ENCODE measurements around the gene GPAT3.

The GPAT3 gene

GRCh38 chr4:83527671-83528070 lies 8.2 kb upstream of the GPAT3 start:
- H3K4me3 Mint-ChIP-seq = no peak overlapping the region
- H3K27ac Mint-ChIP-seq = no peak overlapping the region
- no peaks in the 10 kb centered on the region for H3K9me3 Mint-ChIP-seq
- H3K27me3 Mint-ChIP-seq = peaks cover 13% of the 10 kb centered on the region
- no peaks in the 10 kb centered on the region for H3K36me3 Mint-ChIP-seq (ENCODE audit: low read depth)
- no peaks in the 10 kb centered on the region for H3K4me1 Mint-ChIP-seq (ENCODE audit: low read depth)

GRCh38 chr4:83536362-83537272 lies 709 bp downstream of the GPAT3 start:
- Mint-ChIP-seq H3K36me3 (ENCODE audit: low read depth) (no peaks in the 10 kb centered on the region), H3K9me3 (no peaks in the 10 kb centered on the region), H3K27me3 (peaks cover 35% of the 10 kb centered on the region), H3K4me1 (ENCODE audit: low read depth) (peaks cover 18% of the 10 kb centered on the region), H3K27ac (peak overlapping the region; percentile 50), H3K4me3 (peak overlapping the region; percentile 84)

- no peak overlapping the region for H3K4me3 Mint-ChIP-seq
- no peaks in the 10 kb centered on the region for H3K9me3 Mint-ChIP-seq
- H3K4me1 Mint-ChIP-seq (ENCODE audit: low read depth) = no peaks in the 10 kb centered on the region
- H3K27me3 Mint-ChIP-seq = peaks cover 8% of the 10 kb centered on the region
- H3K27ac Mint-ChIP-seq = no peak overlapping the region
- H3K36me3 Mint-ChIP-seq (ENCODE audit: low read depth) = no peaks in the 10 kb centered on the region
Measured at GRCh38 chr4:83542225-83542624, 6.3 kb downstream of the GPAT3 start.

- Mint-ChIP-seq H3K4me1 (ENCODE audit: low read depth) (peaks cover 9% of the 10 kb centered on the region), H3K27ac (no peak overlapping the region), H3K4me3 (no peak overlapping the region), H3K27me3 (no peaks in the 10 kb centered on the region), H3K36me3 (ENCODE audit: low read depth) (no peaks in the 10 kb centered on the region), H3K9me3 (no peaks in the 10 kb centered on the region)
Measured at GRCh38 chr4:83546786-83547185, 10.9 kb downstream of the GPAT3 start.

- Mint-ChIP-seq H3K9me3 (no peaks in the 10 kb centered on the region), H3K27me3 (no peaks in the 10 kb centered on the region), H3K27ac (peak overlapping the region; percentile 78), H3K4me1 (ENCODE audit: low read depth) (peaks cover 21% of the 10 kb centered on the region), H3K4me3 (no peak overlapping the region), H3K36me3 (ENCODE audit: low read depth) (no peaks in the 10 kb centered on the region)
Measured at GRCh38 chr4:83548151-83548905, 12.4 kb downstream of the GPAT3 start.

- no peaks in the 10 kb centered on the region for H3K9me3 Mint-ChIP-seq
- H3K27ac Mint-ChIP-seq = no peak overlapping the region
- no peak overlapping the region for H3K4me3 Mint-ChIP-seq
- no peaks in the 10 kb centered on the region for H3K36me3 Mint-ChIP-seq (ENCODE audit: low read depth)
- H3K4me1 Mint-ChIP-seq (ENCODE audit: low read depth) = peaks cover 35% of the 10 kb centered on the region
- no peaks in the 10 kb centered on the region for H3K27me3 Mint-ChIP-seq
Measured at GRCh38 chr4:83552083-83552482, 16.2 kb downstream of the GPAT3 start.

GRCh38 chr4:83552924-83553323 lies 17.0 kb downstream of the GPAT3 start:
- Mint-ChIP-seq H3K4me3 (no peak overlapping the region), H3K27me3 (no peaks in the 10 kb centered on the region), H3K36me3 (ENCODE audit: low read depth) (no peaks in the 10 kb centered on the region), H3K4me1 (ENCODE audit: low read depth) (peaks cover 37% of the 10 kb centered on the region), H3K9me3 (no peaks in the 10 kb centered on the region), H3K27ac (peak overlapping the region; percentile 10)

- H3K27me3 Mint-ChIP-seq = no peaks in the 10 kb centered on the region
- no peaks in the 10 kb centered on the region for H3K9me3 Mint-ChIP-seq
- H3K4me3 Mint-ChIP-seq = no peak overlapping the region
- no peak overlapping the region for H3K27ac Mint-ChIP-seq
- H3K4me1 Mint-ChIP-seq (ENCODE audit: low read depth) = peaks cover 53% of the 10 kb centered on the region
- H3K36me3 Mint-ChIP-seq (ENCODE audit: low read depth) = no peaks in the 10 kb centered on the region
Measured at GRCh38 chr4:83556006-83556707, 20.2 kb downstream of the GPAT3 start.

- Mint-ChIP-seq H3K9me3 (no peaks in the 10 kb centered on the region), H3K27ac (no peak overlapping the region), H3K27me3 (no peaks in the 10 kb centered on the region), H3K4me1 (ENCODE audit: low read depth) (peaks cover 60% of the 10 kb centered on the region), H3K36me3 (ENCODE audit: low read depth) (no peaks in the 10 kb centered on the region), H3K4me3 (no peak overlapping the region)
Measured at GRCh38 chr4:83556816-83557215, 20.9 kb downstream of the GPAT3 start.

- Mint-ChIP-seq H3K4me1 (ENCODE audit: low read depth) (peaks cover 50% of the 10 kb centered on the region), H3K36me3 (ENCODE audit: low read depth) (no peaks in the 10 kb centered on the region), H3K27me3 (peaks cover 4% of the 10 kb centered on the region), H3K27ac (no peak overlapping the region), H3K9me3 (no peaks in the 10 kb centered on the region), H3K4me3 (peak overlapping the region; percentile 0)
Measured at GRCh38 chr4:83558059-83558653, 22.2 kb downstream of the GPAT3 start.

GRCh38 chr4:83558680-83559079 lies 22.8 kb downstream of the GPAT3 start:
- H3K9me3 Mint-ChIP-seq = no peaks in the 10 kb centered on the region
- H3K36me3 Mint-ChIP-seq (ENCODE audit: low read depth) = no peaks in the 10 kb centered on the region
- H3K4me3 Mint-ChIP-seq = peak overlapping the region; percentile 0
- peaks cover 48% of the 10 kb centered on the region for H3K4me1 Mint-ChIP-seq (ENCODE audit: low read depth)
- no peak overlapping the region for H3K27ac Mint-ChIP-seq
- peaks cover 4% of the 10 kb centered on the region for H3K27me3 Mint-ChIP-seq

GRCh38 chr4:83560523-83560922 lies 24.6 kb downstream of the GPAT3 start:
- H3K9me3 Mint-ChIP-seq = no peaks in the 10 kb centered on the region
- H3K27ac Mint-ChIP-seq = no peak overlapping the region
- H3K4me3 Mint-ChIP-seq = no peak overlapping the region
- peaks cover 4% of the 10 kb centered on the region for H3K27me3 Mint-ChIP-seq
- peaks cover 46% of the 10 kb centered on the region for H3K4me1 Mint-ChIP-seq (ENCODE audit: low read depth)
- peaks cover 3% of the 10 kb centered on the region for H3K36me3 Mint-ChIP-seq (ENCODE audit: low read depth)

- Mint-ChIP-seq H3K4me3 (no peak overlapping the region), H3K36me3 (ENCODE audit: low read depth) (peaks cover 3% of the 10 kb centered on the region), H3K9me3 (no peaks in the 10 kb centered on the region), H3K27me3 (peaks cover 4% of the 10 kb centered on the region), H3K4me1 (ENCODE audit: low read depth) (peaks cover 37% of the 10 kb centered on the region), H3K27ac (no peak overlapping the region)
Measured at GRCh38 chr4:83561381-83561780, 25.5 kb downstream of the GPAT3 start.

GRCh38 chr4:83563998-83564397 lies 28.1 kb downstream of the GPAT3 start:
- Mint-ChIP-seq H3K36me3 (ENCODE audit: low read depth) (peaks cover 3% of the 10 kb centered on the region), H3K27ac (no peak overlapping the region), H3K27me3 (peaks cover 4% of the 10 kb centered on the region), H3K4me1 (ENCODE audit: low read depth) (peaks cover 20% of the 10 kb centered on the region), H3K4me3 (no peak overlapping the region), H3K9me3 (no peaks in the 10 kb centered on the region)

Measured in stimulated activated naive CD8-positive, alpha-beta T cell treated with anti-CD3 and anti-CD28 coated beads, Interleukin-15, Interleukin-2, amounts not matched to agents 100 ng/mL and 50 ng/mL, for 24 hours (primary cell).